ENCODE measurements around the gene DTNB. TPM values are rescaled to one million over a fixed set of nuclear protein-coding genes. Genes with fewer than 3 reads are reported as not detected.

The DTNB gene
- total and polyA plus RNA-seq, 2 donors (not counting 1 experiment from before 2014, with no cell fraction given), result 5.1 to 5.4 TPM

DNA sequence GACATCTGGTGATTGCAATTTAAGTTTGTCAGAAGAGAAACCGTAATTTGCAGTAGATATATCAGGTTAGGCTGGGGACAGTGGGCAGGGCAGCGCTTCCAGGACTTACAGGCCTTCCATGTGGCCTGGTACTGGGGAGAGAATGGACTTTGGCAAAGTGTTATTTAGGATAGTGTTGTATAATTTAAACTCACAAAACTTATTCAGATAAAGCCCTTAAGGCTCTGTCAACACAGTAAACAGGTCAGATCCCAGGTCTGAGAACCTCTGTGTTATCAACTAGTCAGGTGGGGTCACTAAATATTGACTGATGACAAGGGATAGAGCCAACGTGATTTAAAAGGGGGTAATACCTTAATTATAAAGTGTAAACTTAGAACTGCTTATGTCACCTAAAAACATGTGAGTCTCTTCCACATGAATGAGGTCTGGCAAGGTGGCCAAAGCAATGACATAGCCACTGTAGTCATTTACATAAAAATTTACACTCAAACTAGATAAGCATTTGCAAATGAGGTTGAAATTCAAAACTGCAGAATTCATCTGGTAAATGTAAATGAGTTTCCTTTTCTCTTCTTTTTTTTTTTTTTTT is 251.5 kb downstream of the DTNB start:
- H3K27ac ChIP-seq (ENCODE audit: insufficient read depth, low read length), result no peak overlapping the region
- H2AFZ ChIP-seq (ENCODE audit: low read length), result no peak overlapping the region
- H3K79me2 ChIP-seq (ENCODE audit: control insufficient read depth, insufficient read depth, low read length), result no peaks in the 10 kb centered on the region
- no peak for DNase-seq (ENCODE audit: low read depth in 2 of 2)
- no peaks in the 10 kb centered on the region for H3K9me3 ChIP-seq (ENCODE audit: control insufficient read depth, insufficient read depth, low read depth, low read length)
- H3K36me3 ChIP-seq (ENCODE audit: control insufficient read depth, insufficient read depth, low read length), result no peaks in the 10 kb centered on the region
- H3K4me3 ChIP-seq (replicated peaks in 1 of 4; ENCODE audit: control extremely low read depth in 1 of 4, insufficient read depth in 1 of 4, low read depth in 3 of 4, low read length in 4 of 4), result no peak overlapping the region
- no peaks in the 10 kb centered on the region for H3K27me3 ChIP-seq (ENCODE audit: control insufficient read depth, insufficient read depth, low read length)
- H4K20me1 ChIP-seq (ENCODE audit: control insufficient read depth, extremely low read depth, insufficient read depth, low read length), result no peaks in the 10 kb centered on the region
- TF ChIP-seq EZH2 (IDR thresholded peaks at IDR 0.05; ENCODE audit: low read length, missing control alignments), result no peak
- TF ChIP-seq, protein P1, sequence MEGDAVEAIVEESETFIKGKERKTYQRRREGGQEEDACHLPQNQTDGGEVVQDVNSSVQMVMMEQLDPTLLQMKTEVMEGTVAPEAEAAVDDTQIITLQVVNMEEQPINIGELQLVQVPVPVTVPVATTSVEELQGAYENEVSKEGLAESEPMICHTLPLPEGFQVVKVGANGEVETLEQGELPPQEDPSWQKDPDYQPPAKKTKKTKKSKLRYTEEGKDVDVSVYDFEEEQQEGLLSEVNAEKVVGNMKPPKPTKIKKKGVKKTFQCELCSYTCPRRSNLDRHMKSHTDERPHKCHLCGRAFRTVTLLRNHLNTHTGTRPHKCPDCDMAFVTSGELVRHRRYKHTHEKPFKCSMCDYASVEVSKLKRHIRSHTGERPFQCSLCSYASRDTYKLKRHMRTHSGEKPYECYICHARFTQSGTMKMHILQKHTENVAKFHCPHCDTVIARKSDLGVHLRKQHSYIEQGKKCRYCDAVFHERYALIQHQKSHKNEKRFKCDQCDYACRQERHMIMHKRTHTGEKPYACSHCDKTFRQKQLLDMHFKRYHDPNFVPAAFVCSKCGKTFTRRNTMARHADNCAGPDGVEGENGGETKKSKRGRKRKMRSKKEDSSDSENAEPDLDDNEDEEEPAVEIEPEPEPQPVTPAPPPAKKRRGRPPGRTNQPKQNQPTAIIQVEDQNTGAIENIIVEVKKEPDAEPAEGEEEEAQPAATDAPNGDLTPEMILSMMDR (conservative IDR thresholded peaks at IDR 0.05 in 1 of 2, IDR thresholded peaks at IDR 0.05 in 1 of 2; ENCODE audit: low read depth in 1 of 2, low read length in 2 of 2), result no peak
- H3K4me2 ChIP-seq (ENCODE audit: extremely low read depth, insufficient read depth, low read length), result no peak overlapping the region
- H3K4me1 ChIP-seq (ENCODE audit: control insufficient read depth, extremely low read depth, insufficient read depth, low read length), result no peaks in the 10 kb centered on the region
- H3K9ac ChIP-seq (ENCODE audit: insufficient read depth, low read length), result no peak overlapping the region

DNA sequence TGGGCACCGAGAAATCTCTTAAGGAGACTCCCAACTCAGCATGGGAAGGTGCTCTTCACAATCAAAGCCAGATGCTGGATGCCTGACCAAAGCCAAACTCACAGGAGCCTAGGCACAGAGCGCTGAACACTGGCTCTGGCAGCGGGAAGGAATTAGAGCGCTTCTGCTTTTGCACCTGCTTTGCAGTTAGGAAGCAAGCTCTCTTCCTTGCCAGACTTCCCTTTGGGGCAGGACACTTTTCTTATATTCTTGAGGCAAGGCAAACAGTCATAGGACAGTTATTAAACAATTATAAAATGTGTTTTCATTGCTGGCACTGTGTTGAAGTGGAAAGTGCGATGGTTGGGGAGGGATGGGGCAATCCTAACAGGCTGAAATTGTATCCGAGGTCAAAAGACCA is 252.1 kb downstream of the DTNB start:
- TF ChIP-seq EZH2 (IDR thresholded peaks at IDR 0.05; ENCODE audit: low read length, missing control alignments), result no peak
- TF ChIP-seq, protein P1 (conservative IDR thresholded peaks at IDR 0.05 in 1 of 2, IDR thresholded peaks at IDR 0.05 in 1 of 2; ENCODE audit: low read depth in 1 of 2, low read length in 2 of 2), result no peak
- no peaks in the 10 kb centered on the region for H3K36me3 ChIP-seq (ENCODE audit: control insufficient read depth, insufficient read depth, low read length)
- no peak overlapping the region for H3K4me3 ChIP-seq (replicated peaks in 1 of 4; ENCODE audit: control extremely low read depth in 1 of 4, insufficient read depth in 1 of 4, low read depth in 3 of 4, low read length in 4 of 4)
- H3K9me3 ChIP-seq (ENCODE audit: control insufficient read depth, insufficient read depth, low read depth, low read length), result no peaks in the 10 kb centered on the region
- H3K9ac ChIP-seq (ENCODE audit: insufficient read depth, low read length), result no peak overlapping the region
- H2AFZ ChIP-seq (ENCODE audit: low read length), result no peak overlapping the region
- H3K27ac ChIP-seq (ENCODE audit: insufficient read depth, low read length), result no peak overlapping the region
- no peak overlapping the region for H3K4me2 ChIP-seq (ENCODE audit: extremely low read depth, insufficient read depth, low read length)
- H4K20me1 ChIP-seq (ENCODE audit: control insufficient read depth, extremely low read depth, insufficient read depth, low read length), result no peaks in the 10 kb centered on the region
- H3K27me3 ChIP-seq (ENCODE audit: control insufficient read depth, insufficient read depth, low read length), result no peaks in the 10 kb centered on the region
- no peak for DNase-seq (ENCODE audit: low read depth in 2 of 2)
- no peaks in the 10 kb centered on the region for H3K79me2 ChIP-seq (ENCODE audit: control insufficient read depth, insufficient read depth, low read length)
- no peaks in the 10 kb centered on the region for H3K4me1 ChIP-seq (ENCODE audit: control insufficient read depth, extremely low read depth, insufficient read depth, low read length)

DNA sequence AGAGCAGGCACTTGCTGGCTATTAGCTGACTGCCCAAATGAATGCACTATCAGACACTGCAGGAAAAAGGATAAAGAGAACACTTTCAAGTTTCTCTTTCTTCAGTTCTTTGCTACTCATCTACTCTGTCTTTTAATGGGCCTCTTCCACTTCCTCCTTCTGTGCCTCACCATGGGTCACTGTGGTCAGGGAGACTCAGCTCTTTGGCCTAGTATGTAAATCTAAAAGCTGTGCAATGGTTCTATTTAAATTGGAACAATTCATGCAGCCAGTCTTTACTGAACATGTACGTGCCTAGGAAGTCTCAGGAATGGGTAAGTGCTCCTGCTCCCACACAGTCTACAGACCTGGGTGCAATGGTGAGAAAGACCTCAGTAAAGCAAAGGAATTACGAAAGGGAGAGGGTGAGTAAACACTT is 252.5 kb downstream of the DTNB start:
- H3K9ac ChIP-seq (ENCODE audit: insufficient read depth, low read length), result no peak overlapping the region
- no peaks in the 10 kb centered on the region for H4K20me1 ChIP-seq (ENCODE audit: control insufficient read depth, extremely low read depth, insufficient read depth, low read length)
- H3K4me2 ChIP-seq (ENCODE audit: extremely low read depth, insufficient read depth, low read length), result no peak overlapping the region
- no peak for TF ChIP-seq EZH2 (IDR thresholded peaks at IDR 0.05; ENCODE audit: low read length, missing control alignments)
- TF ChIP-seq, protein P1 (conservative IDR thresholded peaks at IDR 0.05 in 1 of 2, IDR thresholded peaks at IDR 0.05 in 1 of 2; ENCODE audit: low read depth in 1 of 2, low read length in 2 of 2), result no peak
- no peak overlapping the region for H2AFZ ChIP-seq (ENCODE audit: low read length)
- H3K4me1 ChIP-seq (ENCODE audit: control insufficient read depth, extremely low read depth, insufficient read depth, low read length), result no peaks in the 10 kb centered on the region
- no peak overlapping the region for H3K4me3 ChIP-seq (replicated peaks in 1 of 4; ENCODE audit: control extremely low read depth in 1 of 4, insufficient read depth in 1 of 4, low read depth in 3 of 4, low read length in 4 of 4)
- DNase-seq (ENCODE audit: low read depth in 2 of 2), result no peak
- no peaks in the 10 kb centered on the region for H3K36me3 ChIP-seq (ENCODE audit: control insufficient read depth, insufficient read depth, low read length)
- H3K27me3 ChIP-seq (ENCODE audit: control insufficient read depth, insufficient read depth, low read length), result no peaks in the 10 kb centered on the region
- no peak overlapping the region for H3K27ac ChIP-seq (ENCODE audit: insufficient read depth, low read length)
- H3K79me2 ChIP-seq (ENCODE audit: control insufficient read depth, insufficient read depth, low read length), result no peaks in the 10 kb centered on the region
- H3K9me3 ChIP-seq (ENCODE audit: control insufficient read depth, insufficient read depth, low read depth, low read length), result no peaks in the 10 kb centered on the region

Measured in fibroblast of lung (primary cell).